GM21423 (cell line): ENCODE results near the gene RELB.
A peak's percentile ranks its signal among the peaks of the same experiment; 100 is the strongest.

Experiments
- ATAC-seq: cut with Tn5 transposase; IDR thresholded peaks from one replicate; pipeline ENCODE4 v1.9.1; 2021; ENCODE audit warnings: mild to moderate bottlenecking, moderate library complexity; ENCODE audit not compliant: unreplicated experiment

RELB gene

GRCh38 chr19:45056831-45057230 is 55.6 kb downstream of the RELB start:
- ATAC-seq, result no peak

GRCh38 chr19:45057444-45057843 is 56.2 kb downstream of the RELB start:
- no peak for ATAC-seq

- ATAC-seq, result no peak
Measured at GRCh38 chr19:45058622-45059159, 57.4 kb downstream of the RELB start.

- no peak for ATAC-seq
Measured at GRCh38 chr19:45059258-45059965, 58.1 kb downstream of the RELB start.

GRCh38 chr19:45061965-45062364 is 60.7 kb downstream of the RELB start:
- ATAC-seq, result no peak

- ATAC-seq, result no peak
Measured at GRCh38 chr19:45063851-45064801, 62.9 kb downstream of the RELB start.

- no peak for ATAC-seq
Measured at GRCh38 chr19:45066921-45067661, 65.8 kb downstream of the RELB start.

GRCh38 chr19:45068041-45068440 is 66.8 kb downstream of the RELB start:
- no peak for ATAC-seq

- ATAC-seq, result no peak
Measured at GRCh38 chr19:45069056-45069455, 67.8 kb downstream of the RELB start.

- no peak for ATAC-seq
Measured at GRCh38 chr19:45070214-45070613, 69.0 kb downstream of the RELB start.

GRCh38 chr19:45070861-45071544 is 69.7 kb downstream of the RELB start:
- ATAC-seq, result no peak

GRCh38 chr19:45071545-45071938 is 70.3 kb downstream of the RELB start:
- ATAC-seq, result no peak

GRCh38 chr19:45071969-45072790 is 70.9 kb downstream of the RELB start:
- no peak for ATAC-seq

- no peak for ATAC-seq
Measured at GRCh38 chr19:45074744-45075300, 73.6 kb downstream of the RELB start.

- ATAC-seq, result peak; percentile 60
Measured at GRCh38 chr19:45075301-45076028, 74.2 kb downstream of the RELB start.

- peak; percentile 36 for ATAC-seq
Measured at GRCh38 chr19:45076029-45076850, 75.0 kb downstream of the RELB start, which contains the start of gene ZNF296. ZNF296 (minus strand) TSS chr19:45076478; CDS start chr19:45076373, 105 bp downstream.

- ATAC-seq, result no peak
Measured at GRCh38 chr19:45076851-45077730, 75.8 kb downstream of the RELB start.
